Naive B cell (primary cell): ENCODE measurements around the gene KLC4. TPM values are rescaled to one million over a fixed set of nuclear protein-coding genes. Genes with fewer than 3 reads are reported as not detected.

Experiments
- ATAC-seq, 2 donors: fragments of 150-1000 bp; cut with Tn5 transposase; 2 replicates each; pipeline ENCODE4 v1.10.0; 2021; ENCODE audit warnings: low read depth in 2 of 2, mild to moderate bottlenecking in 2 of 2, moderate library complexity in 2 of 2
- DNase-seq: peaks from one replicate; pipeline ENCODE4 v3.0.0; 2022
- H3K27ac Mint-ChIP-seq, 6 donors: one replicate each; pipeline ENCODE4 v1.8.0; 2020 to 2022; ENCODE audit warnings: mild to moderate bottlenecking in 6 of 6, mixed read lengths in 6 of 6, moderate library complexity in 5 of 6, inconsistent platforms in 2 of 6
- H3K27me3 Mint-ChIP-seq, 3 donors: one replicate each; pipeline ENCODE4 v1.8.0; 2021 to 2022; ENCODE audit warnings: mixed read lengths in 3 of 3, mild to moderate bottlenecking in 1 of 3
- H3K36me3 Mint-ChIP-seq, 2 donors: one replicate each; pipeline ENCODE4 v1.8.0; 2020 to 2022; ENCODE audit warnings: mixed read lengths in 2 of 2, inconsistent platforms in 1 of 2, mild to moderate bottlenecking in 1 of 2
- H3K4me1 Mint-ChIP-seq, 3 donors: one replicate each; pipeline ENCODE4 v1.8.0; 2020 to 2022; ENCODE audit warnings: mixed read lengths in 3 of 3, inconsistent platforms in 1 of 3, mild to moderate bottlenecking in 1 of 3, moderate library complexity in 1 of 3
- H3K4me3 Mint-ChIP-seq, 8 donors: one replicate each; pipeline ENCODE4 v1.8.0; 2020 to 2022; ENCODE audit warnings: mild to moderate bottlenecking in 8 of 8, mixed read lengths in 8 of 8, moderate library complexity in 8 of 8, inconsistent platforms in 2 of 8
- H3K9me3 Mint-ChIP-seq, 7 donors: one replicate each; pipeline ENCODE4 v1.8.0; 2020 to 2022; ENCODE audit warnings: mixed read lengths in 7 of 7, mild to moderate bottlenecking in 5 of 7, inconsistent platforms in 2 of 7, moderate library complexity in 1 of 7
- polyA plus RNA-seq, 6 donors: library from polyadenylated mRNA; unstranded; fragments of 300-500 nt; fragmentation: Illumina TruSeq; gene quantifications; one replicate each; pipeline ENCODE4 v1.2.3, GENCODE V29; 2021; ENCODE audit warnings: low read depth in 6 of 6

The KLC4 gene
- polyA plus RNA-seq, 6 donors from 2014 or later: 1.3 to 11.2 (median 10.5) TPM

- H3K27ac Mint-ChIP-seq: peak overlapping the region in 1 of 6 donors; percentile 37
- peaks cover 0 to 4% (median 0%) of the 10 kb centered on the region in 3 donors for H3K4me1 Mint-ChIP-seq
- no peaks in the 10 kb centered on the region for H3K9me3 Mint-ChIP-seq
- no peak for ATAC-seq
- DNase-seq: no peak
- H3K36me3 Mint-ChIP-seq: no peaks in the 10 kb centered on the region
- H3K27me3 Mint-ChIP-seq: no peaks in the 10 kb centered on the region
- H3K4me3 Mint-ChIP-seq: no peak overlapping the region
These were observed 61.8 kb downstream of the KLC4 start for GRCh38 chr6:43120944-43121913.

GRCh38 chr6:43122146-43122545 is 62.7 kb downstream of the KLC4 start:
- Mint-ChIP-seq H3K4me3 (no peak overlapping the region), H3K9me3 (no peaks in the 10 kb centered on the region), H3K4me1 (no peaks in the 10 kb centered on the region), H3K27ac (no peak overlapping the region), H3K27me3 (no peaks in the 10 kb centered on the region), H3K36me3 (no peaks in the 10 kb centered on the region)
- DNase-seq (no peak), ATAC-seq (no peak)

- Mint-ChIP-seq H3K27me3 (no peaks in the 10 kb centered on the region), H3K36me3 (no peaks in the 10 kb centered on the region), H3K4me3 (no peak overlapping the region), H3K9me3 (no peaks in the 10 kb centered on the region), H3K4me1 (no peaks in the 10 kb centered on the region), H3K27ac (no peak overlapping the region)
- ATAC-seq: no peak
- DNase-seq: no peak
These were observed 64.3 kb downstream of the KLC4 start for GRCh38 chr6:43123461-43124314.

GRCh38 chr6:43124481-43124880 is 65.0 kb downstream of the KLC4 start:
- H3K27ac Mint-ChIP-seq: no peak overlapping the region
- H3K36me3 Mint-ChIP-seq: no peaks in the 10 kb centered on the region
- H3K4me1 Mint-ChIP-seq: no peaks in the 10 kb centered on the region
- ATAC-seq: no peak
- H3K9me3 Mint-ChIP-seq: no peaks in the 10 kb centered on the region
- no peak for DNase-seq
- H3K27me3 Mint-ChIP-seq: no peaks in the 10 kb centered on the region
- no peak overlapping the region for H3K4me3 Mint-ChIP-seq

Other genes with a start within 250 kb of the KLC4 start
- gene RPL7L1, start 180.0 kb upstream of the KLC4 start, polyA plus RNA-seq: 10 to 100 TPM; 26.8 to 81.7 (median 61.0) TPM
- 1 to 10 TPM in 1 of 6 donors, under 1 TPM in 3, not detected in 2; 0.41 to 1.9 (median 0.68) TPM for gene PTCRA, start 143.6 kb upstream of the KLC4 start, polyA plus RNA-seq
- 100 to 1,000 TPM; 153 to 199 (median 177) TPM for gene CNPY3, start 130.2 kb upstream of the KLC4 start, polyA plus RNA-seq
- gene GNMT, start 98.9 kb upstream of the KLC4 start, polyA plus RNA-seq: 1 to 10 TPM in 1 of 6 donors, under 1 TPM in 3, not detected in 2; 0.26 to 1.1 (median 0.28) TPM
- gene PEX6, start 80.5 kb upstream of the KLC4 start, polyA plus RNA-seq: 10 to 100 TPM; 10.6 to 23.5 (median 15.7) TPM
- 10 to 100 TPM; 13.6 to 23.8 (median 14.5) TPM for gene PPP2R5D, start 75.1 kb upstream of the KLC4 start, polyA plus RNA-seq
- gene MEA1, start 45.7 kb upstream of the KLC4 start, polyA plus RNA-seq: 100 to 1,000 TPM in 4 of 6 donors, 10 to 100 TPM in 2; 91.3 to 172 (median 103) TPM
- gene KLHDC3, start 45.4 kb upstream of the KLC4 start, polyA plus RNA-seq: 100 to 1,000 TPM in 1 of 6 donors, 10 to 100 TPM in 5; 88.7 to 121 (median 92.0) TPM
- gene RRP36, start 38.0 kb upstream of the KLC4 start, polyA plus RNA-seq: 10 to 100 TPM; 27.8 to 55.0 (median 39.8) TPM
- gene CUL7, start 5.8 kb upstream of the KLC4 start, polyA plus RNA-seq: 1 to 10 TPM; 3.1 to 6.4 (median 4.4) TPM
- 10 to 100 TPM; 27.2 to 61.1 (median 42.3) TPM for gene MRPL2, start 197 bp upstream of the KLC4 start, polyA plus RNA-seq
- gene PTK7, start 16.7 kb downstream of the KLC4 start, polyA plus RNA-seq: not detected
- gene SRF, start 111.6 kb downstream of the KLC4 start, polyA plus RNA-seq: 1 to 10 TPM; 2.5 to 5.3 (median 4.7) TPM
- gene CUL9, start 122.6 kb downstream of the KLC4 start, polyA plus RNA-seq: 10 to 100 TPM in 3 of 6 donors, 1 to 10 TPM in 3; 1.2 to 16.5 (median 9.5) TPM
- gene DNPH1, start 169.8 kb downstream of the KLC4 start, polyA plus RNA-seq: 100 to 1,000 TPM; 101 to 176 (median 133) TPM
- gene TTBK1, start 183.8 kb downstream of the KLC4 start, polyA plus RNA-seq: not detected
- under 1 TPM in 1 of 6 donors, not detected in 5; 0.54 TPM for gene SLC22A7, start 238.6 kb downstream of the KLC4 start, polyA plus RNA-seq
- 1 to 10 TPM; 2.7 to 7.8 (median 5.3) TPM for gene CRIP3, start 249.2 kb downstream of the KLC4 start, polyA plus RNA-seq